Astrocyte (in vitro differentiated cells and primary cell): Measurements from ENCODE around the gene HBM.

Source experiments
- CTCF ChIP-seq: IDR thresholded peaks from 2 replicates; pipeline ENCODE4 v1.5.1; 2011; ENCODE audit warnings: low read depth, mild to moderate bottlenecking, inconsistent platforms, low read length, moderate library complexity; ENCODE audit not compliant: insufficient read depth
- EZH2 ChIP-seq: IDR thresholded peaks from 2 replicates; pipeline ENCODE4 v1.6.1; 2012; ENCODE audit warnings: mild to moderate bottlenecking, low read length, inconsistent platforms; ENCODE audit not compliant: insufficient read depth

- TF ChIP-seq CTCF: no peak
- peak; percentile 84 for TF ChIP-seq EZH2
Measured at GRCh38 chr16:165539-166374, at the start of gene HBM.
